Pulmonary artery endothelial cell (primary cell): ENCODE data around the gene PODXL2. TPM values are rescaled to one million over a fixed set of nuclear protein-coding genes. Genes with fewer than 3 reads are reported as not detected.
"Not testable (repeated sequence)": the region's sequence is repeated elsewhere in the genome, so short reads cannot be mapped to it uniquely, and the experiment has no call there.

Experiments used
- DNase-seq: peaks from one replicate; pipeline ENCODE4 v3.0.0-alpha.2; 2011; ENCODE audit warnings: low read depth, low spot score
- total RNA-seq: library from RNA; depleted of rRNA; stranded (reverse); fragments of >200 nt; gene quantifications from 2 replicates; pipeline ENCODE4 v1.2.3, GENCODE V29; 2014

Gene PODXL2
- total RNA-seq, 1 donor from 2014 or later, result 6.0 TPM

DNA sequence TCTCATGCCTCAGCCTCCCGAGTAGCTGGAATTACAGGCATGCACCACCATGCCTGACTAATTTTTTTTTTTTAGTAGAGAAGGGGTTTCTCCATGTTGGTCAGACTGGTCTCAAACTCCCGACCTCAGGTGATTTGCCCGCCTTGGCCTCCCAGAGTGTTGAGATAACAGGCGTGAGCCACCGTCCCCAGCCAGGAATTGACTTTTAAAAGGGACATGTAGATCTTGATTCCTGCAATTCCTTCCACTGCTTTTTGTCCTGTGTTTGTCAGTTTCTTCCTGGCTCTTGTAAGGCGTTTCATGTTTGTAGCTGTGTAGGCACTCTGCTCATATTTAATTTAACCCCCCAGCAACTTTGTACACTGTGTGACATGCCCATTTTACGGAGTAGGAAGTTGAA, 23.4 kb upstream of the PODXL2 start:
- DNase-seq, result not testable (repeated sequence)

DNA sequence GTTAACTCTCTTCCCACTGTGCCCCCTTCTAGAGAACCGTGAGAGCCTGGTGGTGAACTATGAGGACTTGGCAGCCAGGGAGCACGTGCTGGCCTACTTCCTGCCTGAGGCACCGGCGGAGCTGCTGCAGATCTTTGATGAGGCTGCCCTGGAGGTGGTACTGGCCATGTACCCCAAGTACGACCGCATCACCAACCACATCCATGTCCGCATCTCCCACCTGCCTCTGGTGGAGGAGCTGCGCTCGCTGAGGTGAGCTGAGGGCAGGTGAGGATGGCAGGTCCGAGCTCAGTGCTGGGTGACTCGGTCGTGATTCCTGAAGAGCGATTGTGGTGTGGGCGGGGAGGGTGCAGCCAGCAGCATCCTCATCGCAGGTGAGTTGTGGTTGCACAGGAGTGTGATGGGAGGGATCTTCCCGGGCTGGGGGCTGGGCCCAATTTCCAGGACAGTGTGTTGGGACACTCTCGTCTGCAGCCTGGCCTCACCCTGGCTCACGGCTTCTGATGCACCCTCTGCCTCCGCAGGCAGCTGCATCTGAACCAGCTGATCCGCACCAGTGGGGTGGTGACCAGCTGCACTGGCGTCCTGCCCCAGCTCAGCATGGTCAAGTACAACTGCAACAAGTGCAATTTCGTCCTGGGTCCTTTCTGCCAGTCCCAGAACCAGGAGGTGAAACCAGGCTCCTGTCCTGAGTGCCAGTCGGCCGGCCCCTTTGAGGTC, 22.7 kb upstream of the PODXL2 start:
- no peak for DNase-seq

DNA sequence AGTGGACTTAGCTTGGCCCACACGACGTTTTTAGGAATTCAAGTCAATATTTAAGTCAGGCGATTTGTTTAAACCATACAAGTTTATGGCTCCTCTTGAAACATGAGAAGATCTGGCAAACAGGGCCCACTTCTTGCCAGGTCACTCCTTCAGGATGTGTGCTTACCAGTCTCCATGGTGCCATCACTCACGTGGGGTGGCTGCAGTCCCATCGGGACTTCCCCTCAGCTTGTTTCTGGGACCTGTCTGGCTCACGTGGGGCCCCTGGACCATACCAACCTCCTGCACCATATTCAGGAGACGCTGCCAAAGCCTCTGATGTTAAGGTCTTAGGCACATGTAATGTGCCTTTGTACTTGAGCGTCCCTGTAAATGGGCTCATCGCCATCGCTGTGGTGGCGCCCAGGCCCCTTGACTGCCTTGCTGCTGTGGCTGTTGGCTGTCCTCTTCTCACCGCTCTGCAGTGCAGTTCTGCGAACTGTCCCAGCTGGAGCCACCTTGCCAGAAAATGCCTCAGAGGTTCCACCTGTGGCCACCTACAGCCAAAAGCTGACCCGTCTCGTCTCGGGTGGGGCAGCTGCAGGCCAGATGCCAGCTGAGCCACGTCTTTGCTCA, 21.9 kb upstream of the PODXL2 start:
- no peak for DNase-seq

DNA sequence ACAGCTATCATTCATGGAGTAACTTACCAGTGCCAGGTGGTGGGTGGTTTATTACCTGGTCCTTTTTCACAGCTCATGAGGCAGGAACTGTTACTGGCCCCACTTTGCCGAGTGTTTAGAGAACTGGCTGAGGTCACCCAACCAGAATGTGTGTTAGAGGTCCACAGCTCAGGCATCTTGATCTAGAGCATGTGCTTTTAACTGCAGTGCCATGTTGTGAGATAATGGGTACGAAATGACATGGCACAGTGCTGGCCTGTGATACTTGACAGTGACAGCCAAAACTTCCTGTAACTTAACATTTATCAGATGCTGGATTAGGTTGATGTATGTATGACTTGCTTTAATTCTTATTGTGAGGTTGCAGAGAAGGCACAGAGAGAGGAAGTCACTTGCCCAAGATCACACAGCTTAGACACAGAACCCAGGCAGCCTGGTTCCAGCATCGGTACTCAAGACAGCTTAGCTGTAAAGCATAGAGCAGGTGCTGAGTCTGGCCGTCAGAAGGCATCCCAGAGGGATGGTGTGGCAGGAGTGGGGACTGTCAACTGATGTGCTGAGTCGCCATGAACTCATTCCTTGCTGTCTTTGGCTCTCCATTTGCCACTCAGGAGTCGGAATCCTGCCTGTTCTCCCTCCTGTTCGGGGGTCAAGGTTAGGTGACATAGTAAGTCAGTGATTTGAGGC, 21.2 kb upstream of the PODXL2 start:
- no peak for DNase-seq

DNA sequence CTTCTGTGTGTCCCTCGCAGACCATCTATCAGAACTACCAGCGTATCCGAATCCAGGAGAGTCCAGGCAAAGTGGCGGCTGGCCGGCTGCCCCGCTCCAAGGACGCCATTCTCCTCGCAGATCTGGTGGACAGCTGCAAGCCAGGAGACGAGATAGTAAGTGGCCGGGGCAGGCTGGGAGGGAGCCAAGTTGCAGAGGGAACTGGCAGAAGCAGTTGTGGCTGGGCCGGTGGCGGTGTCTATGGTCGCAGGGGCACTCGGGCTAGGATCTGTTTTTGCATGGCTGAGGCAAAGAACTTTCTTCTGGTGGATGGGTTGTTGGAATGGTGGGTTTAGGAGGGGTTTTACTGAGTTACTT, 20.6 kb upstream of the PODXL2 start:
- no peak for DNase-seq

DNA sequence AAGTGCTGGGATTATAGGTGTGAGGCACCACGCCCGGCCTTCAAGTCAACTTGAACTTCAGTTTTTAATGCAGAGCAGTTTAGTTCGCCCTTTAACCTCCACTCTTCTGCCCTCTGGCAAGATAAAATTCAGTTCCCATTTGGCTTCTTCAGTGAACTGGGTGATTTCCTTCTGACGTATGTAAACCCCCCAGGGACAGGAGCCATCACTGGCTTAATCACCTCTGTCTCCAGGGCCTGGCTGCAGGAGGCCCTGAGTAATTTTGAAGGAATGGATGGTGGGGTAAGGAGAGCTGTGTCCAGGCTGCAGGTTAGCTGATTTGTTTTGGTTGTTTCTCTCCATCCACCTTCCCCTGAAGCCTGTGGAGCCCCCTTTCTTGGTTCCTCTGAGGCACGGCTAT, 18.9 kb upstream of the PODXL2 start:
- DNase-seq, result no peak

DNA sequence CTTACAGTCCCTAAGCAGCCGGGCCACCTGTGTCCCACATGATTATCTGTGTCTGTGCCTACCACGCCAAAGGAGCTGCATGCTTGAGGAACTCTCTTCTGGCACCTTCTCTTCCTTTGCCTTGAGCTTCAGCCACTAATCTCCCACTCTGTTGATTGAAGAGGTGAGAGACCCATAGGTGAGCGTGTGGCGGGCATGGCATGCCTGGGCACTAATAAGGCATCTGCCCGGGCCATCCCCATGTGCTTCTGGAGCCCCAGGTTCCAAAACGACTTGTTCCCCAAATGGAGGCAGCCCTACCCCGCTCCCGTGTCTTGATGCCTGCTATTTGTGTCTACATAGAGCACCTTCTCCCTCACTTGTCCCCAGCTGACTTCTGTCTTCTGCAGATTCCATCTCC, 17.7 kb upstream of the PODXL2 start:
- DNase-seq, result no peak

DNA sequence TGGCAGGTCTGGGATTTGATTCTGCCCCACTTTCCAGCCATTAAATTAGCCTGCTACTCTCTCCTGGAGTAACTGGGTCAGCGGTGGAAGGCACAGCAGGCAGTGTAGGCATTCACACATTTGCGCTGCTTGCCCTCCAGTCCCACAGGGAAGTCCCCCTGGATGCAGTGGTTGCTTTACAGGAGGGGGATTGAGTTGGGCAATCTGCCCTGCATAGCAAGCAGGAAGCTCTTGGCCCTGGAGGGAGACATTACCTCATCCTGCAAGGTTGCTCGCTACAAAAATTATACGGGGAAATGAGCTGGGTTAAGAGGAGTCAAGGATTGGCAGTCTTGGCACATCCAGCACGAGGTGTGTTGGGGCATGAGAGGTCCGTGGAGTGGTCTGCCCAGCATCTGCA, 16.0 kb upstream of the PODXL2 start:
- DNase-seq, result no peak

DNA sequence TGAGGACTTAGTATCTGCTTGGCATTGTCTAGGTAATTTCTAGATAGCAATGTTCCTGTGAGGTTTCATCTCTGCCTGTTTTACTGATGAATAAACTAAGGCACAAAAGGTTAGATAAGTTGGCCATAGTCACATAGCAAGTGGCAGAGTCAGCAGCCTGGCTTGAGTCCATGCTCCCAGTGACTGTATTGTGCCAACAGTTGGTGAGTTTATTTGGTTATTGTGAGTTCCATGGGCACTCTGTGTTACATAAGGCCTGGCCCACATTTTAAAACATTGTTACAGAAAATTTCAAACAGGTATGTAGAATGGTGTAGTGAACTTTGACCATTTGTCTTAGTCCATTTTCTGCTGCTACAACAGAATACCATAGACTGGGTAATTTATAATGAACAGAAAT, 15.6 kb upstream of the PODXL2 start:
- no peak for DNase-seq

DNA sequence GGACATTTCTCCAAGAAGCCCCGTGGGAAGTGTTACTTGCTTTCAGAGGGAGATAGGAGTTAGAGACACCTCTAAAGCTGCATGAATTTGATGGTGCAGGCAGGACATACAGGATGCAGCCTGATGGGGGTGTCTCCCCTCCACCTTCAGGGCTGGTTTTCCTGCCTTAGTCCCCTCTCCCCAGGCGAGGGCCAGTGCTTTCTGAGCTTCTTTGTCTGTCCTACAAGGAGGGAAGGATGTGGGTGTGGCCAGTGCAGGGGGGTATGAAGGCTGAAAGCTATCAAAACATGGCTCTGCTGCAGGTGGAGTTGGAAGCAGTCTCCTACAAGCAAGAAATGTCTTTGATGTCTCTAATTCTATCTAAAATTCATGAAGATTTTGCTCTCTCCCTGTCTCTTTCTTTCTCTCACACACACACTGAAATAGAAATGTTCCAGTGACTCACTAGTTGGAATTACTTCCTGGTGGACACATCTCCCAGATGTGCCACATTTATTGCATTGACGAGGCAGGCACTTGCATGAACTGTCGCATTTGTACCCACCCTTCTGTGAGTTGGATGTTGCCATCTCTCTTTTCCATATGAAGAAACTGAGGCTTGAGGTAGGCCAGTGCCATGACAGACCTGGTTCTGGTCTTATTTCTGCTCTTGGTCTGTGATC, 13.9 kb upstream of the PODXL2 start:
- no peak for DNase-seq

DNA sequence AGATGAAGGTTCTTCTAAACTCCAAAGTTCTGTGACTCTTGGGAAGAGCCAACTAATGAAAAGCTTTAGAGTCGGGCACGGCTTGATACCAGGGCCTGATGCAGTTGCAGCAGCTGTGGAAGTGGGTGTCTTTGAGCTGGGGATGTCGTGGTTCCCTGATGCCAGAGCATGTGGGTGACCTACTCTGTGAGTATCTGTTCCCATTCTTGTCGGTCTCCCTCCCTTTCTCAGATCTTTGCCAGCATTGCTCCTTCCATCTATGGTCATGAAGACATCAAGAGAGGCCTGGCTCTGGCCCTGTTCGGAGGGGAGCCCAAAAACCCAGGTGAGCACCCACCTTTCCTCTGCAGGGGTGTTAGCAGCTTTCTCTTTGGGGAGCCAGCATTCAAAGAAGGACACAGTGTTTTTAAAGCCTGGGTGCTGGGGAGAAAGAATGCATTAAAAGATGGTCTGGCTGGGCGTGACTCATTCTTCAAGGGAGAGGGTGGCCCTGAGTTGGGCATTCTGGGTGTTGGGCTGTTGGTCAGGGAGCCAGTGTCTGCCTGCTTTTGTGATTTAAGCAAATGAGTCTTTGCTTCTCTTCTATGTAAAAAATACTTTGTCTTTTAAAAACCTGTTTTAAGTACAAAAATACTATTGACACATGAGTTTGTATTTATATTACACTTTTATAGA, 13.2 kb upstream of the PODXL2 start:
- DNase-seq, result no peak

DNA sequence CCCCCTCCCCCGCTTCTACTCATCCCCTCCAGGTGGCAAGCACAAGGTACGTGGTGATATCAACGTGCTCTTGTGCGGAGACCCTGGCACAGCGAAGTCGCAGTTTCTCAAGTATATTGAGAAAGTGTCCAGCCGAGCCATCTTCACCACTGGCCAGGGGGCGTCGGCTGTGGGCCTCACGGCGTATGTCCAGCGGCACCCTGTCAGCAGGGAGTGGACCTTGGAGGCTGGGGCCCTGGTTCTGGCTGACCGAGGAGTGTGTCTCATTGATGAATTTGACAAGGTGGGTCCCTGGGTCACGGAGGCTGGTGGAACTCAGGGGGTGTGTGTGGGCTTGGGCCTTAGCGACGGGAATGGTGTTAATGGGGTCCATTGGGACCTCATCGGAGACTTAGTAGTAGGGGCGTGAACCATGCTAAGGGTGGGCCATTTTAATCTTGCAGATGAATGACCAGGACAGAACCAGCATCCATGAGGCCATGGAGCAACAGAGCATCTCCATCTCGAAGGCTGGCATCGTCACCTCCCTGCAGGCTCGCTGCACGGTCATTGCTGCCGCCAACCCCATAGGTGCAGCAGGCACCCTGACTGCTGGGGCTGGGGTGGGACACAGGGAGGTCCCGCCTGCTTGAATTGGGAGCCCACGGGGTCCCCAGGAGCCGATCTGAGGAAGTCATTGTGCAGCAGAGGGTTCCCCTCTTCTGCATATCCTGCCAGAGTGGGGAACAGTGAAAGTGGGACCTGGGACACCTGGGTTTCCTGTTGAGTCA, 12.0 kb upstream of the PODXL2 start:
- no peak for DNase-seq

DNA sequence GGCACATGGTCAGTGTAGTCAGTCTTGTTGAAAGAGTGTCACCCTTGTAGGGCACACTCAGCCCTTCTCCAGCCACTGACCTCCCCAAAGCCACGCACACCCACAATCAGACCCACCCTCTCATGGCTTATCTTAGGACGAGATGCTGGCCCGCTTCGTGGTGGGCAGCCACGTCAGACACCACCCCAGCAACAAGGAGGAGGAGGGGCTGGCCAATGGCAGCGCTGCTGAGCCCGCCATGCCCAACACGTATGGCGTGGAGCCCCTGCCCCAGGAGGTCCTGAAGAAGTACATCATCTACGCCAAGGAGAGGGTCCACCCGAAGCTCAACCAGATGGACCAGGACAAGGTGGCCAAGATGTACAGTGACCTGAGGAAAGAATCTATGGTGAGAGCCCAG, 10.1 kb upstream of the PODXL2 start:
- no peak for DNase-seq

DNA sequence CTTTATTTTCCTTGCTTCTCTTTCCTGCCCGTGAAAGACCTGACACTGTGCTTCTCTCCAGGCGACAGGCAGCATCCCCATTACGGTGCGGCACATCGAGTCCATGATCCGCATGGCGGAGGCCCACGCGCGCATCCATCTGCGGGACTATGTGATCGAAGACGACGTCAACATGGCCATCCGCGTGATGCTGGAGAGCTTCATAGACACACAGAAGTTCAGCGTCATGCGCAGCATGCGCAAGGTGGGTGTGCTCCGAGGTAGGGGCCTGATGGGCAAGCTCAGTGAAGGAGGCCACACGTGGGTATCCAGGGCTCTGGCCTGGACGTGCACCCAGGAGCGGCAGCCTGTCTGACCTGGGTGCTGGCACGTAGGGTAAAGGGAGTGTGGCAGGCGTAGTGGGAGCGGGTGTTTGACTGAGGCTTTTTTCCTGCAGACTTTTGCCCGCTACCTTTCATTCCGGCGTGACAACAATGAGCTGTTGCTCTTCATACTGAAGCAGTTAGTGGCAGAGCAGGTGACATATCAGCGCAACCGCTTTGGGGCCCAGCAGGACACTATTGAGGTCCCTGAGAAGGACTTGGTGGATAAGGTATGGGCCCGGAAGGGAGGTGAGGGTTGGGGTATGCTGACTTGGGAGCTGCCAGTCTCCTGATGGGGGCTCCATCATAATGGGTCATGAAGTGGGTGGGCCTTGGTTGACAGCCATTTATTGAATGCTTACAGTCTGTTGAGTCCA, 8.2 kb upstream of the PODXL2 start:
- no peak for DNase-seq

DNA sequence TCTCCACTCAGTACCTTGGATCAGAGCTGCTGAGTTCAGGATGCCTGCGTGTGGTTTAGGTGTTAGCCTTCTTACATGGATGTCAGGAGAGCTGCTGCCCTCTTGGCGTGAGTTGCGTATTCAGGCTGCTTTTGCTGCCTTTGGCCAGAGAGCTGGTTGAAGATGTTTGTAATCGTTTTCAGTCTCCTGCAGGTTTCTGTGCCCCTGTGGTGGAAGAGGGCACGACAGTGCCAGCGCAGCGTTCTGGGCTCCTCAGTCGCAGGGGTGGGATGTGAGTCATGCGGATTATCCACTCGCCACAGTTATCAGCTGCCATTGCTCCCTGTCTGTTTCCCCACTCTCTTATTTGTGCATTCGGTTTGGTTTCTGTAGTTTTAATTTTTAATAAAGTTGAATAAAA, 7.0 kb upstream of the PODXL2 start:
- DNase-seq, result no peak

DNA sequence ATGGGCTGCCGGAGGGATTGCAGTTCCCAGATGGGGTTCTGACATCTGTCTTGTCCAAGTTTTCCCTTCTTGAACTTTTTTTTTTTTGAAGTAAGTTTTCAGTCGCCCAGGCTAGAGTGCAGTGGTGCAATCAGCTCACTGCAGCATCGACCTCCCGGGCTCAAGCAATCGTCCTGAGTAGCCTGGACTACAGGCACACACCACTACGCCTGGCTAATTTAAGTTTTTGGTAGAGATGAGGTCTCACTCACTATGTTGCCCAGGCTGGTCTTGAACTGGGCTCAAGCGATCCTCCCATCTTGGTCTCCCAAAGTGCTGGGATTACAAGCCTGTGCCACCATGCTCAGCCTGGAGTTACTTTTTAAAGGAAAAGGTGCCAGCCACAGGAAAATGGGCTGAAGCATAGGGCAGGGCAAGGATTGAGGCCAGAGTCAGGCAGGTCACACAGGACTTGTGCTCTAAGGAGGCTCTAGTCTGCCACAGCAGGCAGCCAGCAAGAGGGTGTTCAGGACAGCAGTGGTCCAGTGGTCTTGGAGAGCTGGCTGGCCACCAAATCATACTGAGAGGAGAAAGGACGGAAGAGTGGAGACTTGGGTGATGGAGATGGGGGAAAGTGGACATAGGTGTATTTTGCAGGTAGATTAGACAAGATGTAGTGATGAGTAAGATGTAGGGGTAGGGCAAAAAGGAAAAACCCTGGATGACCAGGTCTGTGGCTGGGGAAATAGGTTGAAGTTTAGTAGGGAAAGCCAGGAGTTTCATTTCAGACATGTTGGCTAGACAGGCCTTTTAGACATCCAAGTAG, 6.0 kb upstream of the PODXL2 start:
- no peak for DNase-seq

DNA sequence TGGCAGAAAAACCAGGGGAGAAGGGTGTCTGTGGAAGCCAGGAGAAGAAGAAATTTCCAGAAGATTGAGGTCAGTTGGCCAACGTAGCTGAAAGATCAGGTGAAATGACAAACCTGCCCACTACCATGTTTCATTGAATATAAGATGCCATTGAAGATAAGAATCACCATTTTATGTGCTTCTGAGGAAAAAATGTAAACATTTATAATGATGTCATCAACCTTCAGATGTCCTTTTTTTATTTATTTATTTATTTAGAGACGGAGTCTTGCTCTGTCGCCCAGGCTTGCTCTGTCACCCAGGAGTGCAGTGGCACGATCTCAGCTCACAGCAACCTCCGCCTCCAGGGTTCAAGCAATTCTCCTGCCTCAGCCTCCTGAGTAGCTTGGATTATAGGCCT, 4.9 kb upstream of the PODXL2 start:
- DNase-seq, result no peak

DNA sequence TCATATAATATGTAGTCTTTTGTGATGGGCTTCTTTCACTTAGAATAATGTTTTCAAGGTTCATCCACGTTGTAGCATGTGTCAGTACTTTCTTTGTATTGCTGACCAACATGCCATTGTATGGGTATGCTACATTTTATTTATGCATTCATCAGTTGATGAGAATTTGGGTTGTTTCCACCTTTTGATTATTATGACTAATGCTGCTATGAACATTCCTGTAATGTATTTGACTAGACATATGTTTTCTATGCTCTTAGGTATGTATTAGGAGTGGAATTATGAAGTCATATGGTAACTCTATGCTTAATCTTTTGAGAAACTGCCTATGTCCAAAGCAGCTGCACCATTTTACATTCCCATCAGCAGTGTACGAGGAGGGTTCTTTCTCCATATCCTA, 3.2 kb upstream of the PODXL2 start:
- DNase-seq, result no peak

DNA sequence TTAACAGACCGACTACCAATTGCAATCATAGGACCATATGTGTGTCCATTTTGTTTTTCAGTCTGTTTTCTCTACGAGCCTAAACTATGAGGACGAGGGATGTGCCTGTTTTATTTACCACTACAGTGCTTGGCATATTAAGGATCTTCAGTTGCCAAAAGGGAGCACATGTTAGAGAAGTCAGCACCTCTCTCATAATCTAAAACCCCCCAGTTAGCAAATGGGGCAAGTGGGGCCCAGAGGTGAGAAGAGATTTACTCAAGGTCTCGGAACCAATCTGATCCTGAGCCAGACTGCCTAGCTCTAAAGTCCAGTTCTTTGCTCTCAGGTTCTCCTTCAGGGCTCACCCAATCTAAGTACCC, 578 bp upstream of the PODXL2 start:
- DNase-seq, result no peak
